GM12878 (cell line): ENCODE results near the gene CDCA8. TPM values are rescaled to one million over a fixed set of nuclear protein-coding genes. Genes with fewer than 3 reads are reported as not detected.
"Not testable (repeated sequence)": the region's sequence is repeated elsewhere in the genome, so short reads cannot be mapped to it uniquely, and the experiment has no call there.

ENCODE experiments used
- ATAC-seq: fragments of 200-7000 bp; cut with Tn5 transposase; 3 replicates; pipeline ENCODE4 v1.9.1; 2020; ENCODE audit warnings: mild to moderate bottlenecking, moderate library complexity
- BruUV-seq: library from RNA; stranded (reverse); fragments of 400-500 nt; replicated peaks from 2 replicates; lab custom pipeline; 2021; lab: Mats Ljungman, UMichigan
- CTCF ChIA-PET: fragments of 300-600 bp; sonication (Branson Sonifier 250); formaldehyde crosslinking; extraction: SDS; loops from one replicate; lab custom pipeline; 2021; ENCODE audit warnings: inconsistent platforms; lab: Yijun Ruan, JAX
- POLR2A ChIA-PET: fragments of 350-600 bp; formaldehyde crosslinking; extraction: SDS; loops from one replicate; lab custom pipeline; 2021; ENCODE audit warnings: inconsistent platforms; lab: Charles Lee
- RAD21 ChIA-PET: fragments of 300-600 bp; sonication (Branson Sonifier 250); formaldehyde crosslinking; loops from one replicate; lab custom pipeline; 2023; ENCODE audit warnings: antibody characterized with exemption; ENCODE audit not compliant: unreplicated experiment; lab: Charles Lee
- SMC1A ChIA-PET: fragments of 300-600 bp; sonication (Branson Sonifier 250); formaldehyde crosslinking; loops from one replicate; lab custom pipeline; 2023; ENCODE audit not compliant: unreplicated experiment, uncharacterized antibody; lab: Charles Lee
- DNase-seq: peaks from one replicate; pipeline ENCODE4 v3.0.0-alpha.2; 2011; ENCODE audit warnings: low read depth, low spot score
- FAIRE-seq: peaks from 3 replicates; lab custom pipeline; 2011; peaks lifted over from hg19 to GRCh38; lab: Jason Lieb, UNC
- H2AFZ ChIP-seq: 2 replicates; pipeline ENCODE4 v1.6.0; 2011; ENCODE audit warnings: low read depth, low read length, control low read depth; ENCODE audit not compliant: control insufficient read depth
- H3K27ac ChIP-seq: 2 replicates; pipeline ENCODE4 v1.5.1; 2011; ENCODE audit warnings: control low read depth; ENCODE audit not compliant: control insufficient read depth, insufficient read depth
- H3K27me3 ChIP-seq, 2 experiments: replicated peaks in 1 of 2; 2 replicates each; pipeline versions ENCODE4 v1.6.0 to v1.6.1; 2011; ENCODE audit warnings: low read length in 1 of 2; ENCODE audit not compliant: control insufficient read depth in 2 of 2, insufficient read depth in 2 of 2
- H3K36me3 ChIP-seq, 2 experiments: 2 replicates each; pipeline ENCODE4 v1.5.1; 2011; ENCODE audit warnings: low read length in 1 of 2; ENCODE audit not compliant: control insufficient read depth in 2 of 2, insufficient read depth in 2 of 2
- H3K4me1 ChIP-seq: 2 replicates; pipeline ENCODE4 v1.6.1; 2011; ENCODE audit warnings: mild to moderate bottlenecking, low read length, moderate library complexity, mixed read lengths; ENCODE audit not compliant: control insufficient read depth, insufficient read depth
- H3K4me2 ChIP-seq: 2 replicates; pipeline ENCODE4 v1.6.0; 2011; ENCODE audit warnings: control low read depth; ENCODE audit not compliant: control insufficient read depth, insufficient read depth
- H3K4me3 ChIP-seq: fragments of 200-600 bp; sonication (generic); 2 replicates; pipeline ENCODE4 v1.5.1; 2016
- H3K79me2 ChIP-seq: 2 replicates; pipeline ENCODE4 v1.6.0; 2011; ENCODE audit warnings: low read length; ENCODE audit not compliant: control insufficient read depth, insufficient read depth
- H3K9ac ChIP-seq: 2 replicates; pipeline ENCODE4 v1.8.0; 2011; ENCODE audit warnings: low read length, control low read depth, mixed read lengths; ENCODE audit not compliant: control insufficient read depth, insufficient read depth
- H3K9me3 ChIP-seq: replicated peaks from 3 replicates; pipeline ENCODE4 v1.5.1; 2011; ENCODE audit warnings: mild to moderate bottlenecking, low read length; ENCODE audit not compliant: control insufficient read depth, insufficient read depth
- H4K20me1 ChIP-seq: 2 replicates; pipeline ENCODE4 v1.6.0; 2011; ENCODE audit not compliant: control insufficient read depth, insufficient read depth
- CTCF ChIP-seq, 3 experiments: IDR thresholded peaks in 2 of 3; conservative IDR thresholded peaks in 1 of 3; 2 replicates each; pipeline ENCODE4 v1.5.1; 2011; ENCODE audit warnings: low read depth in 3 of 3, low read length in 3 of 3, mild to moderate bottlenecking in 3 of 3, control low read depth in 2 of 3, moderate library complexity in 2 of 3, inconsistent platforms in 1 of 3, mixed read lengths in 1 of 3; ENCODE audit not compliant: control insufficient read depth in 2 of 3, insufficient read depth in 1 of 3; ENCODE audit errors: extremely low read depth in 1 of 3
- JUND ChIP-seq: IDR thresholded peaks from 2 replicates; pipeline ENCODE4 v1.6.1; 2012; ENCODE audit warnings: low read depth, mild to moderate bottlenecking, low read length, improper control_type of control experiment, moderate library complexity
- MYC ChIP-seq: IDR thresholded peaks from 2 replicates; pipeline ENCODE4 v1.6.1; 2011; ENCODE audit warnings: mild to moderate bottlenecking, low read length, moderate library complexity, inconsistent platforms; ENCODE audit not compliant: insufficient read depth, insufficient replicate concordance, insufficient read length, severe bottlenecking
- TCF3 ChIP-seq: IDR thresholded peaks from 2 replicates; pipeline ENCODE4 v1.6.1; 2012; ENCODE audit warnings: low read depth, mild to moderate bottlenecking, low read length, borderline replicate concordance; ENCODE audit not compliant: insufficient read depth
- WGBS: methylation state at CpG from one replicate; pipeline ENCODE4 v1.1.6; 2016; ENCODE audit warnings: low lambda C conversion rate; ENCODE audit not compliant: insufficient replicate concordance, insufficient coverage; ENCODE audit errors: missing lambda C conversion rate; 5-methylcytosine and 5-hydroxymethylcytosine counted together
- in situ Hi-C: fragments of 300-500 bp; cut with MboI; formaldehyde crosslinking; loops from 9 replicates; pipeline ENCODE4 v1.14.3; 2018; ENCODE audit warnings: mixed read lengths
- intact Hi-C: fragments of 100-400 bp; cut with micrococcal nuclease; formaldehyde crosslinking; loops from one replicate; pipeline ENCODE4 v1.14.2; 2022; ENCODE audit not compliant: unreplicated experiment
- polyA plus RNA-seq, 11 experiments: library from polyadenylated mRNA; depleted of rRNA in 4 of 11; unstranded in 6 of 11; stranded (reverse) in 5 of 11; fragments of >200 nt; fragmentation: Nextera tagmentation in 4 of 11; fragmentation: Illumina TruSeq in 1 of 11; extraction: Ambion mirVana in 4 of 11; extraction: Trizol in 1 of 11; gene quantifications; 1 replicate in 1 of 11; 2 replicates in 10 of 11; pipeline versions ENCODE4 v1.2.1 to v1.2.3, GENCODE V29; 2011 to 2016; ENCODE audit warnings: inconsistent platforms in 2 of 11, missing spikeins in 2 of 11, low read depth in 1 of 11
- total RNA-seq, 4 experiments: library from RNA; depleted of rRNA in 3 of 4; stranded (reverse); fragments of >200 nt in 3 of 4; fragmentation: Illumina TruSeq in 1 of 4; extraction: Trizol in 1 of 4; gene quantifications; 2 replicates each; pipeline versions ENCODE4 v1.2.1 to v1.2.3, GENCODE V29; 2013 to 2021

CDCA8 gene
- total and polyA plus RNA-seq, 10 of the 15 experiments (the other 5 are each of a cell fraction or from before 2014, with no cell fraction given) = 21.3 to 98.1 (median 61.4) TPM

- Histone ChIP-seq H3K4me3 (no peak overlapping the region), H3K4me1 (no peaks in the 10 kb centered on the region), H3K27ac (no peak overlapping the region), H2AFZ (no peak overlapping the region), H3K79me2 (no peaks in the 10 kb centered on the region), H3K9ac (no peak overlapping the region), H3K4me2 (no peak overlapping the region; the same call in 1 of the 2 replicates), H3K27me3 (peaks cover 0 to under 1% of the 10 kb centered on the region in 2 experiments), H3K9me3 (no peaks in the 10 kb centered on the region; the same call in 2 of the 3 replicates), H3K36me3 (no peaks in the 10 kb centered on the region), H4K20me1 (no peaks in the 10 kb centered on the region)
- no peak for DNase-seq
- WGBS = 34% methylated on average over 28 of the region's 32 CpGs
- ChIA-PET SMC1A (no interaction called here), CTCF (no interaction called here), POLR2A (no interaction called here), RAD21 (no interaction called here)
- TF ChIP-seq MYC (no peak), CTCF (IDR thresholded peaks at IDR 0.05 in 2 of 3, conservative IDR thresholded peaks at IDR 0.05 in 1 of 3; ENCODE audit: control insufficient read depth in 2 of 3, extremely low read depth in 1 of 3, insufficient read depth in 1 of 3, low read depth in 3 of 3, low read length in 3 of 3) (no peak), TCF3 (no peak), JUND (no peak)
- BruUV-seq = no TSS peak
- in situ Hi-C loops = no loop called here
- FAIRE-seq = no peak
- intact Hi-C loops = no loop called here
- ATAC-seq = no peak
Measured at GRCh38 chr1:37734629-37735591, 42.6 kb downstream of the CDCA8 start.

GRCh38 chr1:37737975-37738374 lies 45.7 kb downstream of the CDCA8 start:
- POLR2A ChIA-PET, H3K4me3 ChIP-seq, ATAC-seq, in situ Hi-C loops, FAIRE-seq, H3K9me3 ChIP-seq, BruUV-seq, H3K9ac ChIP-seq, SMC1A ChIA-PET, H3K36me3 ChIP-seq, DNase-seq, CTCF ChIA-PET, H3K79me2 ChIP-seq, intact Hi-C loops, H4K20me1 ChIP-seq, H3K27me3 ChIP-seq, RAD21 ChIA-PET, H3K4me2 ChIP-seq, H3K4me1 ChIP-seq, H2AFZ ChIP-seq, H3K27ac ChIP-seq: not testable (repeated sequence)
- 55% methylated on average over 6 of the region's 7 CpGs for WGBS

GRCh38 chr1:37738619-37739018 lies 46.3 kb downstream of the CDCA8 start:
- CTCF ChIA-PET, DNase-seq, H3K27ac ChIP-seq, H3K4me1 ChIP-seq, H3K9me3 ChIP-seq, H3K4me3 ChIP-seq, H3K79me2 ChIP-seq, H3K9ac ChIP-seq, H4K20me1 ChIP-seq, in situ Hi-C loops, FAIRE-seq, H3K36me3 ChIP-seq, ATAC-seq, SMC1A ChIA-PET, H3K4me2 ChIP-seq, BruUV-seq, H2AFZ ChIP-seq, H3K27me3 ChIP-seq, RAD21 ChIA-PET, intact Hi-C loops, POLR2A ChIA-PET: not testable (repeated sequence)
- WGBS = 76% methylated on average over 3 of the region's 4 CpGs
